NCI-H82 (cell line): ENCODE measurements around the gene EVC2.

ENCODE experiments used
- DNase-seq: peaks from one replicate; lab custom pipeline; 2025; lab: John Stamatoyannopoulos, UW

Gene EVC2

DNA sequence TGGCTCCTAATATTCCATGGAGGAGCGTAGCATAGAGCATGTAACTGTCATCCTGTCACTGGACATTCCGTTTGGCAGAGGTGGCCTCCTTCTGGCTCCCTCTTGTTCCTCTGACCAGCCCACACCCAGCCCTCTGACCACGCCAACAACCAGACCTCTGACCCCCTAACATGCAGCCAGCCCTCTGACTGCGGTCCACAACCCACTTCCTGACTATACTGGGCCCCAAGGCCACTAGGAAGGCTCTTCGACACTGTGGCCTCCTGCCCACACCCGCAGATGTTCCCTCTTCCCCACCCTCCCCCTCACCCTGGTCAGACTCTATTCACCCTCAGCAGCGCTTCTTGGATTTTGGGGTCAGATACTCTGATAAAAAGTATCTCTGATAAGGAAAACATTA is 141.4 kb downstream of the EVC2 start:
- DNase-seq, result no peak

- DNase-seq, result no peak
Observed at GRCh38 chr4:5566526-5566925, 141.8 kb downstream of the EVC2 start.

DNA sequence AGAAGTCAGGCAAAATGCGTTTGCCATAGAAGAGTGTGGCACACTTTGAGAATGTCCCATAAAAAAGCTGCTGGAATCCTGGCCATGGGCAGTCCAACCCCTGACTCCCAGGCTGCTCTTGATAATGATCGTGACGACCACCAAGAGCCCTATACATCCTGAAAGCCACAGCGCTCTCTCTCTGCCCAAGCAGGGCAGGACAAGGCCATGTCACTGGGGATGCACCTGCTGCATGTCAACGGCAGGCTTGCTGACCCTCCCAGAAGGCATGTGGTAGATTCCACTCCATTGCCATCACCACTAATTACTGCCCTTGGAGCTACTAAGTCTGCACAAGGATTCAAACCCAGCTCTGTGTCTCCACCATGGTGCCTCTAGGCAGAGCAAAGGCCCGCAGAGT is 144.5 kb downstream of the EVC2 start:
- DNase-seq, result no peak

DNA sequence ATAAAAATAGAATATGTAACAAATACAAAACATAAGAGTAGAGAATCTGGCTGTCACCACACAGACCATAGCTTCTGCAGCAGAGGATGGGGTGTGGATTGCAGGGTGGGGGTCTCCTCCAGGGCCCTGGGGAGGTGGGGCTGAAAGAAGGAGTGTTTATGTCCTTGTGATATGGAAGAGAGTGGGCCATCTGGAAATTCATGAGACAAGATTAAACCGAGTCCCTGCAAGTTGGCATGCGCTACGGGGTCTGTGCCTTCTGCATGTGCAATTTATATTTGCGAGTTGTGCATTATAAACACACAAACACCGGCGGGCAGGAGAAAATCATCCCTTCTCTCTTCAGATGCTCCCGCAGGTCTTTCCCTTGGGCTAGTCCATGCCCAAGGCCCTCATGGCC is 145.9 kb downstream of the EVC2 start:
- no peak for DNase-seq

- no peak for DNase-seq
Observed at GRCh38 chr4:5561286-5561685, 147.1 kb downstream of the EVC2 start.

- no peak for DNase-seq
Observed at GRCh38 chr4:5558502-5558901, 149.9 kb downstream of the EVC2 start.

DNA sequence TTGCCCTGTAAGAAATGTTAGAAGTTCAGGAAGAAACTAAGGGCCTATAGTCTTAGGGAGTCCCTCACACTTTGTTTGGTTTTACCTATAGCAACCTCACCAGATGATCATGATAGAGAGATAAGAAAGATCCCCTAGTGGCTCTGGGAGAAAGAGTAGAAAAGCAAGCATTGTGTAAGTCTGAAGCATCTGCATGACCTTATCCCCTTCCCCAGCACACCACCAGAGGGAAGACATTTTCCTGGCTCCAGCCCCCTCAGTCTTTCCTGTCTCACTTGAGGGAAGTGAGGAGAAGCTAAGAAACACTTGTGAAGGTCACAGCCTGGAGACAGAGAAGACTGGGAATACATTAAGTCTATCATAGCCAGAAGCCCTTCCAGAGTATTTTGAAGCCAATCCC is 154.0 kb downstream of the EVC2 start:
- no peak for DNase-seq

- no peak for DNase-seq
Observed at GRCh38 chr4:5553801-5554200, 154.6 kb downstream of the EVC2 start.

DNA sequence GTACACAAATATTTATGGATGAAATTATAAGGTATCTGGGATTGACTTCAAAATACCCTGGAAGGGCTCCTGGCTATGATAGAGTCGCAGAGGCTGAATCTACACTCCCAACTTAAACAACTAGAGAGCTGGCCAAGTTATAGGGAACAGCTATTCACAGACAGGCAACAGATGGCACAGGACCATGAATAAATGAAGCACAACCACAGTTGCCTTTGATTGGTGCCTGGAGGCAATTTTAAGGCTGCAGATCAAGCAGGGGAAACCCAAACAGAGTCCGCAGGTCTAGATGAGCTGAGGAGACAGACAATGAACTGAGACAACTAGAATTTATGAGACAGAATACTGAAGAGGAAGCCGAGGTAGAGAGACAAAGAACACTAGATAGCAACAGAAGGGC is 155.9 kb downstream of the EVC2 start:
- no peak for DNase-seq

GRCh38 chr4:5547651-5548249 is 160.6 kb downstream of the EVC2 start:
- no peak for DNase-seq

- no peak for DNase-seq
Observed at GRCh38 chr4:5545271-5545670, 163.1 kb downstream of the EVC2 start.

GRCh38 chr4:5544762-5545161 is 163.6 kb downstream of the EVC2 start:
- no peak for DNase-seq

- no peak for DNase-seq
Observed at GRCh38 chr4:5543681-5544080, 164.7 kb downstream of the EVC2 start.

- DNase-seq, result no peak
Observed at GRCh38 chr4:5541169-5541568, 167.2 kb downstream of the EVC2 start.

DNA sequence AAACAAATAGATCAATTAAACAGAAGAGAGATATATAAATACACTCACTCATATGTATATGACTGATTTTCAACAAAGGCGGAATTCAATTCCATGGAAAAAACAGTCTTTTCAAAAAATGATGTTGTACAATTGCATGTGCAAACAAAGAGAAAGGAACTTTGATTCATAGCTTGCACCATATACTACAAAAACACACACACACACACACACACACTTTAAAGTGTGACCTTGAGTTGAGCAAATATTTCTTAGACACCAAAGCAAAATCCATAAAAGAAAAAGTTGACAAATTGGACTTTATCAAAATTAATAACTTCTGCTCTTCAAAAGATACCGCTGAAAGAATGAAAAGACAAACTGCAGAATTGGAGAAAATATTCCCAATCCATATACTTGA is 168.8 kb downstream of the EVC2 start:
- DNase-seq, result no peak

DNA sequence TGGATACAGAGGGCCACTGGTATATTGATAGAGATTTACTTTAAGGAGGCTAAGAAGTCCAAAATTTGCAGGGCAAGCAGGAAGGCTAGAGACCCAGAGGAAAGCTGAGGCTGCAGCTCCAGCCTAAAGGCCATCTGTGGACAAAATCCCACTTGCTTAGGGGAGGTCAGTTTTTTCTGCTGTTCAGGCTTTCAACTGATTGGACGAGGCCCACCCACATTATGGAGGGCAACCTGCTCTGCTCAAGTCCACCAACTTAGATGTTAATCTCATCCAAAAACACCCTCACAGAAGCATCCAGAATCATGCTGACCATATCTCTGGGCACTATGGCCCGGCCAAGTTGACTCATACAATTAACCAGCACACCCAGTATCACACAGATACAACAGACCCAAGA is 176.3 kb downstream of the EVC2 start:
- DNase-seq, result no peak

DNA sequence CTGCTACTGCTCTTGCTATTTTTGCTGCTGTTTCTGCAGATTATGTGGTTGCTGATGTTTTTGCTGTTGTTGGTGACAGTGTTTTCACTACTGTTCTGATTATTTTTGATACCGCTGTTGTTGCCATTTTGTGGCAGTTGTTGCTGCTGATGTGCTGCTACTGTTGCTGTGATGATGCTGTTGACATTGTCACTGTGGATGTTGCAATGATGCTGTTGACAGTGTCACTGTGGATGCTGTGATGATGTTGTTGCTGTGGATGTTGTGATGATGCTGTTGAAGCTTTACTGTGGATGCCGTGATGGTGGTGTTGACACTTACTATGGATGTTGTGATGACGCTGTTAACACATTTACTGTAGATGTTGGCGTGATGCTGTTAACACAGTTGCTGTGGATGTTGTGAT is 180.3 kb downstream of the EVC2 start:
- DNase-seq, result no peak

DNA sequence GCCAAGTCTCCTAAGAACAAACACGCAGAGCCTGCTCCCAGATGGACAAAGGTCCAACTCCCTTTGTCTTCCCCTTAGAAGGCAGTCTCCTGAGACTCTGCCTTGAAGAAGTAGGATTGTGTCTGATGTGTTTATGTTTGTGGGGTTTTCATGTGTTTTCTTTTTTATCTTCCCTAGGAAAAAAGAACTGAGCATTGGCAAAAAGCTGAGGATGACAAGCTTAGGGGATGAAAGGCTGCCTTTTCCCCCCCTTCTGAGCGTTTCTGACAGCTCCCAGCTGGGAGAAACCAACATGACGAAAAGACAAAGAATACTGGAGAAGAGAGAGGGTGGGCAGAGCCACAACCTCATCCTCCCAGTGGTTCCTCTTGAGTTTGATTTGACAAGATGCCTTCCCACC is 181.1 kb downstream of the EVC2 start:
- no peak for DNase-seq

DNA sequence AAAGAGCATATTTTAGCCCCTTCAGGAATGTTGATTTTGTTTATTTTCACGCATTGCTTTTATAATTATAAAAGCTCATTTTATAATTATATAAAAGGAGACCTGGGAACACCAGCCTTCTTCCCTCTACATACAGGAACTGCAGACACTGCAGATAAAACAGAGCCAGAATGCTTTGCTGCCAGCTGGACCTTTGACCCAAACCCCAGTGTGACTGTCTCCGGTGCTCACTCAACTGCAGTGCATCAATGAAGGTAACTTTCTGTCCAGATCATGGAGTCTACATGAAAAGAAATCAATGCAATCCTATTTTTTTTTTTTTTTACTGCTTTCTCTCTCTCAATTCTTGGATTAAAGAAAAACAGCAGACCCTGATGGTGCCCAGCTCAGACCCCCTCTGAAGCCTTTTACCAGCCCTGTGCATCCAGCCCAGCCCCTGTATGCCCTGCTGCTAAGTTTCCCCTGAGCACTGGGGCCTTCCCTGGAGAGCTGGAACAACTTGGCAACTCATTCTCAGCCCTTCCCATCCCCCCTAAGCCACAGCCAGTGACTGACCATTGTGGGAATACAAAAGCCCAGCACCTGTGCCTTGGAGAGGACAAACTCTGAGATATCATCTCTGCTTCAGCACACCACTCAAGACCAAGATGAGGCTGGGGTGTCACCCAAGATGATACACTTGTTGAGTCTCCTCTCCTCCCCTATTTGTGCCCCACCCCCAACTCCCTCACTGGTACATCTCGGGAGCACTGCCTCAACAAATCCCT is 182.1 kb downstream of the EVC2 start:
- DNase-seq, result no peak

GRCh38 chr4:5524446-5525299 is 183.7 kb downstream of the EVC2 start:
- peak; percentile 84 for DNase-seq

- DNase-seq, result no peak
Observed at GRCh38 chr4:5517372-5517771, 191.0 kb downstream of the EVC2 start.

GRCh38 chr4:5515646-5516045 is 192.7 kb downstream of the EVC2 start:
- no peak for DNase-seq
